Thyroid gland (tissue), 4 donors: ENCODE data around the gene SUN1.

ENCODE experiments used
- POLR2A ChIP-seq, 2 donors: fragments of 450-650 bp; IDR thresholded peaks; one replicate each; pipeline ENCODE4 v1.6.1; 2017; ENCODE audit warnings: antibody characterized with exemption in 2 of 2, mild to moderate bottlenecking in 2 of 2, moderate library complexity in 1 of 2
- TF ChIP-seq, protein P1 (sequence below), 6 experiments: fragments of 200-600 bp in 3 of 6; fragments of 450-650 bp in 3 of 6; sonication (generic) in 3 of 6; IDR thresholded peaks; one replicate each; pipeline ENCODE4 v1.5.1; 2016 to 2019; ENCODE audit warnings: antibody characterized with exemption in 6 of 6, mild to moderate bottlenecking in 2 of 6, inconsistent platforms in 1 of 6, moderate library complexity in 1 of 6

GRCh38 chr7:840001-840600 lies 7.8 kb downstream of the SUN1 start:
- no peak for TF ChIP-seq POLR2A (IDR thresholded peaks at IDR 0.05)
- TF ChIP-seq, protein P1, sequence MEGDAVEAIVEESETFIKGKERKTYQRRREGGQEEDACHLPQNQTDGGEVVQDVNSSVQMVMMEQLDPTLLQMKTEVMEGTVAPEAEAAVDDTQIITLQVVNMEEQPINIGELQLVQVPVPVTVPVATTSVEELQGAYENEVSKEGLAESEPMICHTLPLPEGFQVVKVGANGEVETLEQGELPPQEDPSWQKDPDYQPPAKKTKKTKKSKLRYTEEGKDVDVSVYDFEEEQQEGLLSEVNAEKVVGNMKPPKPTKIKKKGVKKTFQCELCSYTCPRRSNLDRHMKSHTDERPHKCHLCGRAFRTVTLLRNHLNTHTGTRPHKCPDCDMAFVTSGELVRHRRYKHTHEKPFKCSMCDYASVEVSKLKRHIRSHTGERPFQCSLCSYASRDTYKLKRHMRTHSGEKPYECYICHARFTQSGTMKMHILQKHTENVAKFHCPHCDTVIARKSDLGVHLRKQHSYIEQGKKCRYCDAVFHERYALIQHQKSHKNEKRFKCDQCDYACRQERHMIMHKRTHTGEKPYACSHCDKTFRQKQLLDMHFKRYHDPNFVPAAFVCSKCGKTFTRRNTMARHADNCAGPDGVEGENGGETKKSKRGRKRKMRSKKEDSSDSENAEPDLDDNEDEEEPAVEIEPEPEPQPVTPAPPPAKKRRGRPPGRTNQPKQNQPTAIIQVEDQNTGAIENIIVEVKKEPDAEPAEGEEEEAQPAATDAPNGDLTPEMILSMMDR (IDR thresholded peaks at IDR 0.05) = no peak
